Heart right ventricle (tissue), 16 donors: ENCODE data around the gene C5orf46. TPM values are rescaled to one million over a fixed set of nuclear protein-coding genes. Genes with fewer than 3 reads are reported as not detected.

Experiments used
- ATAC-seq, 8 donors: fragments of 200-7000 bp; cut with Tn5 transposase; one replicate each; pipeline ENCODE4 v1.9.1; 2020; ENCODE audit warnings: mild to moderate bottlenecking in 8 of 8, moderate library complexity in 8 of 8, moderate number of reproducible peaks in 1 of 8
- DNase-seq, 2 donors: peaks; one replicate each; pipeline ENCODE4 v3.0.0-alpha.2; 2020
- H3K27ac ChIP-seq, 10 donors: fragments of 200-600 bp; sonication (generic) in 2 of 10; one replicate each; pipeline versions ENCODE4 v1.5.0 to v1.8.0; 2020 to 2022; ENCODE audit warnings: mild to moderate bottlenecking in 3 of 10
- H3K27me3 ChIP-seq, 7 donors: fragments of 200-600 bp; one replicate each; pipeline ENCODE4 v1.8.0; 2021 to 2022; ENCODE audit warnings: mild to moderate bottlenecking in 2 of 7
- H3K36me3 ChIP-seq, 9 donors: fragments of 200-600 bp; sonication (generic) in 1 of 9; one replicate each; pipeline versions ENCODE4 v1.5.0 to v1.8.0; 2020 to 2022; ENCODE audit warnings: mild to moderate bottlenecking in 2 of 9
- H3K4me1 ChIP-seq, 9 donors: fragments of 200-600 bp; sonication (generic) in 1 of 9; one replicate each; pipeline versions ENCODE4 v1.5.0 to v1.8.0; 2020 to 2022; ENCODE audit warnings: mild to moderate bottlenecking in 4 of 9
- H3K4me3 ChIP-seq, 10 donors: fragments of 200-600 bp; sonication (generic) in 2 of 10; one replicate each; pipeline versions ENCODE4 v1.5.0 to v1.8.0; 2020 to 2022; ENCODE audit warnings: mild to moderate bottlenecking in 7 of 10, moderate library complexity in 2 of 10
- H3K9me3 ChIP-seq, 11 donors: fragments of 200-600 bp in 10 of 11; sonication (generic) in 2 of 11; one replicate each; pipeline versions ENCODE4 v1.5.0 to v1.8.0; 2013 to 2022; ENCODE audit warnings: mild to moderate bottlenecking in 2 of 11, control low read depth in 1 of 11, moderate library complexity in 1 of 11
- CTCF ChIP-seq, 9 donors: fragments of 200-600 bp; sonication (generic) in 2 of 9; IDR thresholded peaks; one replicate each; pipeline versions ENCODE4 v1.5.0 to v1.8.0; 2021 to 2022; ENCODE audit warnings: antibody characterized with exemption in 9 of 9, mild to moderate bottlenecking in 5 of 9, moderate library complexity in 1 of 9
- WGBS, 2 donors: extraction: QIAGEN DNeasy Blood & Tissue Kit; methylation state at CpG; one replicate each; pipeline ENCODE4 v1.1.7; 2013; ENCODE audit warnings: inconsistent platforms in 1 of 2; 5-methylcytosine and 5-hydroxymethylcytosine counted together
- intact Hi-C, 10 donors: fragments of 100-400 bp; cut with DNase I; formaldehyde crosslinking; loops; one replicate each; pipeline versions ENCODE4 v1.11.1 to v1.14.2; 2022
- polyA plus RNA-seq, 2 donors: library from polyadenylated mRNA; stranded (reverse); fragments of 200-250 nt; gene quantifications; one replicate each; pipeline ENCODE4 v1.2.3, GENCODE V29; 2013
- total RNA-seq, 10 donors: library from RNA; stranded (reverse); fragmentation: NEBNext Ultra II Directional in 3 of 10; extraction: Animal tissue kit (Norgen Biotek cat#: 25700) in 3 of 10; gene quantifications; one replicate each; pipeline versions ENCODE4 v1.2.1 to v1.2.4, GENCODE V29; 2021 to 2023
- donor health status: Arrhythmogenic right ventricular cardiomyopathy.
- donor health status: ischemic (EF 13 %, LVEDD 7.1; RV severe dilation, severe dysfunction).
- donor health status: healthy with polysubstance abuse.
- donor health status: DM: no; HTN: yes; CAD: no.
- donor health status: DM: no; HTN: no; CAD: no.
- donor health status: ischemic (EF 25% LVEDD 6.9; RV normal size, moderate dysfunction).
- donor health status: ischemic (EF 25% LVEDD 5.7; RV mildly dilated, moderate dysfunction).
- donor health status: healthy.
- donor health status: DM: yes; HTN: yes; CAD: no.
- donor health status: Ischemic cardiomyopathy.
- donor health status: ischemic (EF 35%, LVEDD 5.7; RV mildly dilated, moderate dysfunction).
- donor health status: nonischemic (EF 11% LVEDD 7.7; RV severe dilation, severe dysfunction).
- donor health status: DM: yes; HTN: yes; CAD: no.
- donor health status: PGD.
- donor health status: ischemic (EF 29% LVEDD 5.4; RV normal size, mild dysfunction).
- donor health status: nonischemic (EF 23%, LVEDD 6.1; RV moderate dilation, normal function).

The C5orf46 gene
- total and polyA plus RNA-seq, 12 donors: 2.3 to 20.6 (median 5.0) TPM; not detected in 1

GRCh38 chr5:147918101-147918685 is 11.9 kb upstream of the C5orf46 start:
- no peaks in the 10 kb centered on the region for H3K27me3 ChIP-seq
- H3K27ac ChIP-seq: no peak overlapping the region
- ATAC-seq: no peak
- intact Hi-C loops: no loop called here
- no peak for DNase-seq
- TF ChIP-seq CTCF (IDR thresholded peaks at IDR 0.05): no peak
- H3K4me1 ChIP-seq: no peaks in the 10 kb centered on the region
- no peaks in the 10 kb centered on the region for H3K9me3 ChIP-seq
- H3K36me3 ChIP-seq: no peaks in the 10 kb centered on the region
- no peak overlapping the region for H3K4me3 ChIP-seq
- 45 to 49% methylated on average over 2 of the region's 2 CpGs for WGBS, 2 donors

GRCh38 chr5:147913786-147914185 is 7.4 kb upstream of the C5orf46 start:
- H3K4me3 ChIP-seq: no peak overlapping the region
- peaks cover 0 to 24% (median 0%) of the 10 kb centered on the region in 9 donors for H3K4me1 ChIP-seq
- H3K9me3 ChIP-seq: no peaks in the 10 kb centered on the region
- no peak for TF ChIP-seq CTCF (IDR thresholded peaks at IDR 0.05)
- H3K36me3 ChIP-seq: no peaks in the 10 kb centered on the region
- H3K27ac ChIP-seq: no peak overlapping the region
- H3K27me3 ChIP-seq: no peaks in the 10 kb centered on the region
- intact Hi-C loops: no loop called here
- no peak for DNase-seq
- WGBS, 2 donors: 76 to 96% methylated on average over 3 of the region's 3 CpGs
- no peak for ATAC-seq

- H3K4me1 ChIP-seq: peaks cover 0 to 24% (median 0%) of the 10 kb centered on the region in 9 donors
- no peak overlapping the region for H3K4me3 ChIP-seq
- H3K27ac ChIP-seq: peak overlapping the region in 5 of 10 donors; percentile 14 to 64 (median 32)
- ATAC-seq: peak in 2 of 8 donors; percentile 38 to 40
- H3K36me3 ChIP-seq: no peaks in the 10 kb centered on the region
- WGBS, 2 donors: 51 to 81% methylated on average over 1 of the region's 1 CpG
- H3K9me3 ChIP-seq: no peaks in the 10 kb centered on the region
- no peak for DNase-seq
- TF ChIP-seq CTCF (IDR thresholded peaks at IDR 0.05): no peak
- no peaks in the 10 kb centered on the region for H3K27me3 ChIP-seq
- intact Hi-C loops: no loop called here
These were observed 5.7 kb upstream of the C5orf46 start for GRCh38 chr5:147912011-147912410.

- Histone ChIP-seq H3K36me3 (no peaks in the 10 kb centered on the region), H3K9me3 (no peaks in the 10 kb centered on the region), H3K4me1 (peaks cover 0 to 28% (median 3%) of the 10 kb centered on the region in 9 donors), H3K27ac (peak overlapping the region in 7 of 10 donors; percentile 2 to 64 (median 32)), H3K4me3 (no peak overlapping the region), H3K27me3 (no peaks in the 10 kb centered on the region)
- WGBS, 2 donors: 34 to 50% methylated on average over 6 of the region's 6 CpGs
- intact Hi-C loops: no loop called here
- peak; percentile 40 to 58 for DNase-seq
- ATAC-seq: peak in 6 of 8 donors; percentile 78 to 97 (median 88)
- no peak for TF ChIP-seq CTCF (IDR thresholded peaks at IDR 0.05)
These were observed 5.1 kb upstream of the C5orf46 start for GRCh38 chr5:147911427-147911826.
